H9 (cell line): ENCODE measurements around the gene FERMT2. TPM values are rescaled to one million over a fixed set of nuclear protein-coding genes. Genes with fewer than 3 reads are reported as not detected.

Experiments used
- DNase-seq: peaks from one replicate; pipeline ENCODE4 v3.0.0-alpha.2; 2017
- H2AFZ ChIP-seq: one replicate; pipeline ENCODE4 v1.6.1; 2013; ENCODE audit warnings: mild to moderate bottlenecking, low read length, control low read depth, moderate library complexity
- H2AK5ac ChIP-seq: 2 replicates; pipeline ENCODE4 v1.6.1; 2013; ENCODE audit warnings: low read length, control low read depth, mixed read lengths; ENCODE audit not compliant: insufficient read length
- H2BK120ac ChIP-seq: one replicate; pipeline ENCODE4 v1.6.1; 2013; ENCODE audit warnings: low read depth, mild to moderate bottlenecking, low read length, control low read depth, inconsistent platforms; ENCODE audit not compliant: poor library complexity, severe bottlenecking
- H2BK12ac ChIP-seq: 2 replicates; pipeline ENCODE4 v1.6.1; 2013; ENCODE audit warnings: low read length, control low read depth, mixed read lengths, low read depth; ENCODE audit not compliant: insufficient read length
- H2BK15ac ChIP-seq: 2 replicates; pipeline ENCODE4 v1.6.1; 2013; ENCODE audit warnings: low read depth, low read length, control low read depth
- H2BK20ac ChIP-seq: one replicate; pipeline ENCODE4 v1.6.1; 2013; ENCODE audit warnings: low read depth, mild to moderate bottlenecking, low read length, control low read depth, inconsistent platforms; ENCODE audit not compliant: poor library complexity, severe bottlenecking
- H2BK5ac ChIP-seq: 2 replicates; pipeline ENCODE4 v1.6.1; 2013; ENCODE audit warnings: low read length, control low read depth, mixed read lengths; ENCODE audit not compliant: insufficient read length
- H3K14ac ChIP-seq: 2 replicates; pipeline ENCODE4 v1.6.1; 2013; ENCODE audit warnings: low read length, control low read depth; ENCODE audit not compliant: insufficient read depth
- H3K18ac ChIP-seq: 2 replicates; pipeline ENCODE4 v1.6.1; 2013; ENCODE audit warnings: low read depth, mild to moderate bottlenecking, mixed read lengths, low read length, control low read depth; ENCODE audit not compliant: insufficient read length
- H3K23ac ChIP-seq: 2 replicates; pipeline ENCODE4 v1.6.1; 2013; ENCODE audit warnings: low read length, control low read depth, mixed read lengths, low read depth; ENCODE audit not compliant: insufficient read length
- H3K23me2 ChIP-seq: 2 replicates; pipeline ENCODE4 v1.6.1; 2013; ENCODE audit warnings: low read depth, mild to moderate bottlenecking, mixed read lengths, low read length, control low read depth; ENCODE audit not compliant: insufficient read length, poor library complexity, severe bottlenecking
- H3K27ac ChIP-seq: 2 replicates; pipeline ENCODE4 v1.5.1; 2013; ENCODE audit warnings: low read length, control low read depth, mixed read lengths, low read depth; ENCODE audit not compliant: insufficient read length
- H3K27me3 ChIP-seq: 2 replicates; pipeline ENCODE4 v1.6.1; 2013; ENCODE audit warnings: low read length, control low read depth, inconsistent platforms; ENCODE audit not compliant: insufficient read depth
- H3K4ac ChIP-seq: 2 replicates; pipeline ENCODE4 v1.6.1; 2013; ENCODE audit warnings: low read depth, mild to moderate bottlenecking, control low read depth, inconsistent platforms, low read length, moderate library complexity
- H3K4me1 ChIP-seq: 2 replicates; pipeline ENCODE4 v1.6.1; 2013; ENCODE audit warnings: low read length, control low read depth, inconsistent platforms; ENCODE audit not compliant: insufficient read depth
- H3K4me2 ChIP-seq: 2 replicates; pipeline ENCODE4 v1.6.1; 2013; ENCODE audit warnings: low read length, control low read depth, mixed read lengths; ENCODE audit not compliant: insufficient read length, insufficient read depth
- H3K56ac ChIP-seq: 2 replicates; pipeline ENCODE4 v1.6.1; 2013; ENCODE audit warnings: low read depth, mild to moderate bottlenecking, mixed read lengths, low read length, control low read depth; ENCODE audit not compliant: insufficient read length
- H3K79me1 ChIP-seq: 2 replicates; pipeline ENCODE4 v1.6.1; 2013; ENCODE audit warnings: low read depth, mild to moderate bottlenecking, moderate library complexity, low read length, control low read depth, inconsistent platforms; ENCODE audit not compliant: insufficient read depth, poor library complexity, severe bottlenecking
- H3K79me2 ChIP-seq: 2 replicates; pipeline ENCODE4 v1.6.1; 2013; ENCODE audit warnings: low read length, control low read depth, inconsistent platforms; ENCODE audit not compliant: insufficient read depth
- H3K9ac ChIP-seq: 2 replicates; pipeline ENCODE4 v1.6.1; 2013; ENCODE audit warnings: low read length, control low read depth, mixed read lengths; ENCODE audit not compliant: insufficient read length; ENCODE audit errors: extremely low read depth
- H3K9me3 ChIP-seq: one replicate; pipeline ENCODE4 v1.6.1; 2013; ENCODE audit warnings: low read depth, low read length, inconsistent platforms; ENCODE audit not compliant: control insufficient read depth
- H3T11ph ChIP-seq: one replicate; pipeline ENCODE4 v1.6.1; 2013; ENCODE audit warnings: mild to moderate bottlenecking, low read length, control low read depth, inconsistent platforms
- H4K20me1 ChIP-seq: one replicate; pipeline ENCODE4 v1.6.1; 2013; ENCODE audit not compliant: control insufficient read depth, insufficient read length, insufficient read depth
- H4K5ac ChIP-seq: 2 replicates; pipeline ENCODE4 v1.6.1; 2013; ENCODE audit warnings: low read depth, mild to moderate bottlenecking, mixed read lengths, low read length, control low read depth; ENCODE audit not compliant: insufficient read length
- H4K8ac ChIP-seq: replicated peaks from 2 replicates; pipeline ENCODE4 v1.6.1; 2013; ENCODE audit warnings: low read length, control low read depth, mixed read lengths, low read depth; ENCODE audit not compliant: insufficient read length
- H4K91ac ChIP-seq: 2 replicates; pipeline ENCODE4 v1.6.1; 2013; ENCODE audit warnings: low read depth, mild to moderate bottlenecking, moderate library complexity, mixed read lengths, low read length, control low read depth; ENCODE audit not compliant: insufficient read length
- H3K27ac Mint-ChIP-seq, 3 experiments: 2 replicates in 2 of 3; 3 replicates in 1 of 3; pipeline ENCODE4 v1.8.0; 2020 to 2021; ENCODE audit warnings: mixed read lengths in 3 of 3, mild to moderate bottlenecking in 1 of 3, moderate library complexity in 1 of 3
- H3K27me3 Mint-ChIP-seq: 2 replicates; pipeline ENCODE4 v1.8.0; 2021; ENCODE audit warnings: low read depth, mild to moderate bottlenecking, moderate library complexity, mixed read lengths
- H3K36me3 Mint-ChIP-seq, 3 experiments: 2 replicates in 2 of 3; 3 replicates in 1 of 3; pipeline ENCODE4 v1.8.0; 2020 to 2021; ENCODE audit warnings: low read depth in 3 of 3, mixed read lengths in 3 of 3; ENCODE audit not compliant: insufficient read depth in 1 of 3
- H3K4me1 Mint-ChIP-seq, 2 experiments: 2 replicates each; pipeline ENCODE4 v1.8.0; 2020; ENCODE audit warnings: mixed read lengths in 2 of 2
- H3K4me3 Mint-ChIP-seq, 2 experiments: 2 replicates in 1 of 2; 3 replicates in 1 of 2; pipeline ENCODE4 v1.8.0; 2020 to 2021; ENCODE audit warnings: mild to moderate bottlenecking in 2 of 2, mixed read lengths in 2 of 2, moderate library complexity in 1 of 2
- H3K9me3 Mint-ChIP-seq, 2 experiments: 2 replicates in 1 of 2; 3 replicates in 1 of 2; pipeline ENCODE4 v1.8.0; 2020; ENCODE audit warnings: mild to moderate bottlenecking in 2 of 2, mixed read lengths in 2 of 2, moderate library complexity in 1 of 2
- CTCF ChIP-seq: fragments of 200-600 bp; sonication (generic); conservative IDR thresholded peaks from 3 replicates; pipeline ENCODE4 v1.8.0; 2021; ENCODE audit warnings: antibody characterized with exemption, mild to moderate bottlenecking
- WGBS: extraction: QIAGEN DNeasy Blood & Tissue Kit; methylation state at CpG from one replicate; pipeline ENCODE4 v1.1.7; 2013; ENCODE audit warnings: missing lambda C conversion rate, low lambda C conversion rate, mixed read lengths; ENCODE audit not compliant: insufficient read length; ENCODE audit errors: extremely low coverage; 5-methylcytosine and 5-hydroxymethylcytosine counted together
- total RNA-seq: library from RNA; stranded (reverse); gene quantifications from 2 replicates; pipeline ENCODE4 v1.2.1, GENCODE V29; 2021

The FERMT2 gene
- total RNA-seq, 1 experiment from 2014 or later, result 128 TPM

DNA sequence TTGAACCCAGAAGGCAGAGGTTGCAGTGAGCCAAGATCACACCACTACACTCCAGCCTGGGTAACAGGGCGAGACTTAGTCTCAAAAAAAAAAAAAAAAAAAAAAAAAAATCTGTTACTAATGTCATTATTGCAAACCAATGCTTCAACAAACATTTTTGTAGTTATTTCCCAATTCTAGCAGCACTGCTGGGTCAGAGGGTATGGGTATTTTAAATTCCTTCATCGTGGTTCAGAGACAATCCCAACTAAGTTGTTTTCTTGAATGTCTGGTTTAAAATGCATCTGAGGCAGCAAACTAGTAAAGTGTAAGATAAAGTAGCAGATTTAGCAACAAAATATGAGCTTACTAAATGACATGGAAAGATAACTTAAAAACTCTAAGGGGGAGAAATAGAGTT lies 65.6 kb downstream of the FERMT2 start:
- Histone ChIP-seq H3K23me2 (no peaks in the 10 kb centered on the region), H3K27me3 (no peaks in the 10 kb centered on the region), H2BK120ac (no peak overlapping the region), H2AK5ac (no peak overlapping the region), H2BK5ac (no peak overlapping the region), H3K56ac (no peak overlapping the region), H3K27ac (no peak overlapping the region), H3K79me1 (no peaks in the 10 kb centered on the region), H3K4ac (no peak overlapping the region), H4K91ac (no peak overlapping the region), H2BK12ac (no peak overlapping the region), H3T11ph (no peak overlapping the region), H3K14ac (no peak overlapping the region), H2AFZ (no peak overlapping the region), H4K20me1 (no peaks in the 10 kb centered on the region), H2BK20ac (no peak overlapping the region), H3K79me2 (no peaks in the 10 kb centered on the region), H3K23ac (no peak overlapping the region), H4K8ac (no peak overlapping the region), H3K4me2 (no peak overlapping the region), H3K9me3 (no peaks in the 10 kb centered on the region), H3K18ac (no peak overlapping the region), H3K4me1 (no peaks in the 10 kb centered on the region), H4K5ac (no peak overlapping the region), H2BK15ac (no peak overlapping the region), H3K9ac (no peak overlapping the region)
- no peak overlapping the region for H3K4me3 Mint-ChIP-seq
- no peak for DNase-seq
- H3K9me3 Mint-ChIP-seq, result no peaks in the 10 kb centered on the region
- no peak overlapping the region; a peak in 2 of 7 replicates for H3K27ac Mint-ChIP-seq
- WGBS, result no CpG with 5 or more reads among the region's 2 CpGs
- H3K27me3 Mint-ChIP-seq, result no peaks in the 10 kb centered on the region
- TF ChIP-seq CTCF, result no peak
- peaks cover 18 to 21% of the 10 kb centered on the region in 2 experiments for H3K4me1 Mint-ChIP-seq
- H3K36me3 Mint-ChIP-seq, result peaks cover 9 to 40% (median 30%) of the 10 kb centered on the region in 3 experiments; a peak in 6 of 7 replicates
